K562 (cell line): ENCODE results near the gene UBE2M. TPM values are rescaled to one million over a fixed set of nuclear protein-coding genes. Genes with fewer than 3 reads are reported as not detected.
A peak's percentile ranks its signal among the peaks of the same experiment; 100 is the strongest.

Source experiments
- ATAC-seq: fragments of 200-7000 bp; cut with Tn5 transposase; 3 replicates; pipeline ENCODE4 v1.9.1; 2020; ENCODE audit warnings: moderate library complexity
- BruUV-seq: library from RNA; stranded (reverse); fragments of 400-500 nt; replicated peaks from 2 replicates; lab custom pipeline; 2021; lab: Mats Ljungman, UMichigan
- CTCF ChIA-PET: fragments of 300-600 bp; formaldehyde crosslinking; extraction: SDS; loops from one replicate; lab custom pipeline; 2021; ENCODE audit warnings: low intra/inter-chr PET ratio; lab: Yijun Ruan, JAX
- POLR2A ChIA-PET: fragments of 300-600, 350-650 bp; sonication (Branson Sonifier 250); formaldehyde crosslinking; extraction: SDS; loops from one replicate; lab custom pipeline; 2021; ENCODE audit warnings: antibody characterized with exemption, inconsistent platforms; lab: Yijun Ruan, JAX
- DNase-seq, 4 experiments: peaks; one replicate each; pipeline versions ENCODE4 v3.0.0 to v3.0.0-alpha.2; 2011 to 2018; ENCODE audit warnings: low spot score in 3 of 4, mixed read lengths in 3 of 4; ENCODE audit errors: extremely low read depth in 1 of 4
- FAIRE-seq: peaks from 2 replicates; lab custom pipeline; 2011; peaks lifted over from hg19 to GRCh38; lab: Jason Lieb, UNC
- H2AFZ ChIP-seq: 2 replicates; pipeline ENCODE4 v1.6.0; 2011; ENCODE audit warnings: low read depth, low read length, control low read depth, inconsistent platforms
- H3K27ac ChIP-seq: fragments of 200-600 bp; 3 replicates; pipeline ENCODE4 v1.8.0; 2011; ENCODE audit warnings: low read depth, mild to moderate bottlenecking, control low read depth, inconsistent platforms, low read length, moderate library complexity, mixed read lengths; ENCODE audit errors: extremely low read depth
- H3K27me3 ChIP-seq, 2 experiments: fragments of 300-600 bp in 1 of 2; 2 replicates in 1 of 2; 3 replicates in 1 of 2; pipeline versions ENCODE4 v1.6.0 to v1.8.0; 2011; ENCODE audit warnings: inconsistent platforms in 2 of 2, low read length in 2 of 2, mild to moderate bottlenecking in 1 of 2, mixed read lengths in 1 of 2, moderate library complexity in 1 of 2; ENCODE audit not compliant: control insufficient read depth in 2 of 2, insufficient read depth in 2 of 2
- H3K36me3 ChIP-seq: fragments of 300-600 bp; 3 replicates; pipeline ENCODE4 v1.8.0; 2011; ENCODE audit warnings: mild to moderate bottlenecking, low read length, inconsistent platforms; ENCODE audit not compliant: control insufficient read depth, insufficient read depth
- H3K4me1 ChIP-seq, 2 experiments: fragments of 200-600 bp in 1 of 2; replicated peaks in 1 of 2; 2 replicates in 1 of 2; 3 replicates in 1 of 2; pipeline versions ENCODE4 v1.5.1 to v1.8.0; 2011; ENCODE audit warnings: inconsistent platforms in 2 of 2, low read length in 2 of 2, mild to moderate bottlenecking in 1 of 2, mixed read lengths in 1 of 2, moderate library complexity in 1 of 2; ENCODE audit not compliant: control insufficient read depth in 2 of 2, insufficient read depth in 2 of 2
- H3K4me2 ChIP-seq: 2 replicates; pipeline ENCODE4 v1.6.1; 2011; ENCODE audit warnings: low read length, control low read depth, inconsistent platforms, mixed read lengths; ENCODE audit not compliant: insufficient read depth
- H3K4me3 ChIP-seq: fragments of 200-600 bp; sonication (generic), shearing (Covaris generic); 2 replicates; pipeline ENCODE4 v1.5.1; 2016; ENCODE audit warnings: control low read depth, inconsistent platforms
- H3K79me2 ChIP-seq: fragments of 200-600 bp; 3 replicates; pipeline ENCODE4 v1.8.0; 2011; ENCODE audit warnings: low read length, inconsistent platforms; ENCODE audit not compliant: control insufficient read depth, insufficient read depth
- H3K9ac ChIP-seq, 2 experiments: 2 replicates each; pipeline versions ENCODE4 v1.6.0 to v1.6.1; 2011; ENCODE audit warnings: low read depth in 2 of 2, low read length in 2 of 2, control low read depth in 1 of 2, inconsistent platforms in 1 of 2, mild to moderate bottlenecking in 1 of 2, mixed read lengths in 1 of 2; ENCODE audit not compliant: insufficient read depth in 1 of 2
- H3K9me1 ChIP-seq: one replicate; pipeline ENCODE4 v1.6.0; 2011; ENCODE audit warnings: inconsistent platforms, mild to moderate bottlenecking, low read length, moderate library complexity; ENCODE audit not compliant: control insufficient read depth, insufficient read depth
- H3K9me3 ChIP-seq: replicated peaks from 2 replicates; pipeline ENCODE4 v1.5.1; 2011; ENCODE audit warnings: low read depth, low read length, inconsistent platforms; ENCODE audit not compliant: control insufficient read depth, insufficient read depth
- H4K20me1 ChIP-seq: replicated peaks from 2 replicates; pipeline ENCODE4 v1.6.1; 2011; ENCODE audit warnings: low read length, inconsistent platforms, mixed read lengths; ENCODE audit not compliant: control insufficient read depth, insufficient read depth
- ARHGAP35 ChIP-seq: fragments of 450-650 bp; IDR thresholded peaks from 2 replicates; pipeline ENCODE4 v1.6.1; 2018; ENCODE audit not compliant: partially characterized antibody
- ATF1 ChIP-seq, 2 experiments: fragments of 450-650 bp in 1 of 2; IDR thresholded peaks; 2 replicates each; pipeline ENCODE4 v1.6.1; 2016; ENCODE audit warnings: missing compliant biosample characterization in 1 of 2, missing genetic modification characterization in 1 of 2
- BMI1 ChIP-seq: fragments of 150-350 bp; IDR thresholded peaks from 2 replicates; pipeline ENCODE4 v1.6.1; 2014; ENCODE audit warnings: low read length
- CREB1 ChIP-seq, 2 experiments: sonication (generic) in 1 of 2; formaldehyde crosslinking in 1 of 2; IDR thresholded peaks; 2 replicates each; pipeline versions ENCODE4 v1.6.1 to v1.8.0; 2012 to 2022; ENCODE audit warnings: inconsistent platforms in 1 of 2, mild to moderate bottlenecking in 1 of 2, missing genetic modification reagents in 1 of 2, moderate library complexity in 1 of 2
- CSDE1 ChIP-seq, 2 experiments: fragments of 450-650 bp; IDR thresholded peaks; 2 replicates each; pipeline ENCODE4 v1.6.1; 2016; ENCODE audit warnings: mild to moderate bottlenecking in 1 of 2
- MIER1 ChIP-seq: fragments of 450-650 bp; IDR thresholded peaks from 2 replicates; pipeline ENCODE4 v1.6.1; 2016; ENCODE audit warnings: antibody characterized with exemption, mild to moderate bottlenecking, low read depth
- MTF1 ChIP-seq: fragments of 250-450 bp; sonication (Bioruptor Pico); IDR thresholded peaks from 2 replicates; pipeline ENCODE4 v1.9.0; 2021; ENCODE audit warnings: moderate library complexity, mild to moderate bottlenecking, inconsistent platforms, borderline replicate concordance
- SIN3B ChIP-seq: fragments of 450-650 bp; IDR thresholded peaks from 2 replicates; pipeline ENCODE4 v1.6.1; 2017; ENCODE audit warnings: low read depth, mild to moderate bottlenecking, moderate library complexity
- TFAM ChIP-seq: fragments of 250-450 bp; sonication (Bioruptor Pico); conservative IDR thresholded peaks from 2 replicates; pipeline ENCODE4 v1.5.0; 2021; ENCODE audit warnings: mild to moderate bottlenecking, moderate library complexity
- ZBTB33 ChIP-seq: sonication (generic); formaldehyde crosslinking; IDR thresholded peaks from 2 replicates; pipeline ENCODE4 v1.8.1; 2023; ENCODE audit warnings: mild to moderate bottlenecking, missing genetic modification reagents
- ZNF217 ChIP-seq: sonication (generic); formaldehyde crosslinking; IDR thresholded peaks from 2 replicates; pipeline ENCODE4 v1.8.0; 2022; ENCODE audit warnings: mild to moderate bottlenecking, missing genetic modification reagents
- ZNF316 ChIP-seq: fragments of 450-650 bp; IDR thresholded peaks from 2 replicates; pipeline ENCODE4 v1.6.1; 2016
- WGBS: fragments of 100-300 bp; shearing (Covaris generic); methylation state at CpG from one replicate; pipeline ENCODE4 v1.1.6; 2016; ENCODE audit warnings: low coverage, mixed read lengths; ENCODE audit not compliant: insufficient coverage; ENCODE audit errors: missing lambda C conversion rate; 5-methylcytosine and 5-hydroxymethylcytosine counted together
- in situ Hi-C: fragments of 300-500 bp; cut with MboI; formaldehyde crosslinking; loops from 4 replicates; pipeline ENCODE4 v1.15.0; 2018; ENCODE audit warnings: inconsistent platforms, mixed read lengths
- intact Hi-C: fragments of 100-400 bp; cut with micrococcal nuclease; formaldehyde crosslinking; loops from 2 replicates; pipeline ENCODE4 v1.14.2; 2022
- polyA plus RNA-seq, 8 experiments: library from polyadenylated mRNA; depleted of rRNA in 4 of 8; stranded (reverse) in 5 of 8; unstranded in 3 of 8; fragments of >200 nt; fragmentation: Nextera tagmentation in 2 of 8; fragmentation: Illumina TruSeq in 1 of 8; extraction: Ambion mirVana in 2 of 8; extraction: Trizol in 1 of 8; gene quantifications; 2 replicates each; pipeline versions ENCODE4 v1.2.1 to v1.2.3, GENCODE V29; 2011 to 2014; ENCODE audit warnings: inconsistent platforms in 1 of 8, missing spikeins in 1 of 8
- total RNA-seq, 7 experiments: library from RNA; depleted of rRNA in 6 of 7; stranded (reverse); fragments of >200 nt in 6 of 7; fragmentation: Illumina TruSeq in 2 of 7; extraction: Trizol in 2 of 7; gene quantifications; 2 replicates each; pipeline versions ENCODE4 v1.2.1 to v1.2.3, GENCODE V29; 2011 to 2021; ENCODE audit warnings: low replicate concordance in 1 of 7
- TF ChIP-seq, protein P1 (sequence below): fragments of 450-650 bp; IDR thresholded peaks from 2 replicates; pipeline ENCODE4 v1.6.1; 2016; ENCODE audit warnings: borderline replicate concordance
- TF ChIP-seq, protein P2 (sequence below): fragments of 450-650 bp; formaldehyde crosslinking; IDR thresholded peaks from 2 replicates; pipeline ENCODE4 v1.4.0; 2022; ENCODE audit warnings: missing genetic modification characterization

Gene UBE2M
- total and polyA plus RNA-seq, 9 of the 15 experiments (the other 6 are each of a cell fraction or from before 2014, with no cell fraction given), result 0.92 to 163 (median 85.7) TPM

DNA sequence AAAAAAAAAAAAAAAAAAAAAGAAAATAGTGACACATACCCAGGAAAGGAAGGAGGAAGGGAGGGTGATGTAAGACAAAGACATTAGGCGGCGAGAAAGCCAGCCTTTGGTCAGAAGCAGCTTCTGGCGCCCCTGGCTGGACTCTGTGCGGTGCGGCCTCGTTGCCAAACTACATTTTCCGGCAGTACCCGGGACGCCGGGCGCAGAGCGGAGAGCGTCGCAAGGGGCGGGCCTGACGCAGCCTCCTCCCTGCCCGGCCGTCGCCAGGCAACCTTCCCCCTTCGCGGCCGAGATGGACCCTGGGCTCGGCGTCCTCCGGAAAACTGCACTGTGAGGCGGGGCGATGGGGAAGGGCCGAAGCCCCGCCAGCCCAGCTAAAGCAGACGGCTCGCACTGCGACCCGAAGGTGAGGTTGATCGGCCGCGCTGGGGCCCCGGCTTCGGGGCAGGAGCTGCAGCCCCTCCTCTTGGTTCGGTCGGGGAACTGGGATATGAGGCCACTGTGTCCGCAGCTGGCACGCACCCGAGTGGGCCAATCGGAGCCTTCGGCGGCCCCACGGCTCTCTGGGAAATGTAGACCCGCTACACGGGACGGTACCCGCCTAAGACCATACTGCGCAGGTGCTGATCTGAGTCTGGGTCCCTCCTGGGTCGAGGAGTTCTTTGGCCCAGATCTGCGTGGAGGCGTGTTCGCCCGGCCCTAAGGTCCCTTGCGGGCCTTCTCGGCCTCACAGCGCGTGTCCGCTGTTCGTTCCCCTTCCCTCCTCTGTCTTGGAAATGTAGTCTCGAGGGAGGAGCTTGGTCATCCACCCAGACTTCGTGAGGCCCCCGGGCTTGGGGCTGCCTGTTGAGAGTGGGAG is 17.0 kb upstream of the UBE2M start (continued):
- no peak for TF ChIP-seq MTF1
- peak; percentile 98 for TF ChIP-seq CREB1 (IDR thresholded peaks at IDR 0.05)
- TF ChIP-seq CREB1 (CRISPR knock-in tag; IDR thresholded peaks at IDR 0.05), result peak; percentile 98
- TF ChIP-seq TFAM, result no peak

DNA sequence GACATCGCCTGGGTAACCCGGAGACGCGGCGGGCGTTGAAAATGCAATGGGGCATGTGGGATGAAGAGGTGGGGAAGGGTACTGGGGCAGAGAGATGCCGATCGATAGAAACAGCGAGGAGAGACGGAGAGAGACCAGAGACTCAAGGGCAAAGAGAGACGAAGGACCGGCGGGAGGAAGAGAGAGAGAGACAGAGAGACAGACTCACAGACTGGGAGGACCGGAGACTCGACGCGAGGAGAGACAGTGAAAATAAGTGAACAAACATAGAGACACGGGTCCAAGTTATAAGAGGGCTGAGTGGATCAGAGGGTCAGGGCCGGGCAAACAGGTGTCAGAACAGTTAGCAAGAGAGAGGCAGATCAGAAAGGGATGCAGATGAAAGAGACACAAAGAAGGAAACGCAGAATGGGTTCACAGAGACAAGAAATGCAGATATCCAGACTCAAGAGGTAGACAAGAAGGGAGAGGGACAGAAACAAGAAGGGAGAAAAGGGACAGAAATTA is 15.3 kb upstream of the UBE2M start:
- FAIRE-seq (no peak), DNase-seq (no peak), ATAC-seq (no peak)
- BruUV-seq, result no TSS peak
- Histone ChIP-seq H3K4me3 (peak overlapping the region; percentile 71), H4K20me1 (no peaks in the 10 kb centered on the region), H3K4me1 (peaks cover 25 to 38% of the 10 kb centered on the region in 2 experiments; a peak in 4 of 5 replicates), H3K27me3 (no peaks in the 10 kb centered on the region), H3K9me3 (no peaks in the 10 kb centered on the region), H2AFZ (peak overlapping the region; percentile 99), H3K4me2 (peak overlapping the region; percentile 96), H3K9me1 (no peaks in the 10 kb centered on the region), H3K36me3 (peaks cover 44% of the 10 kb centered on the region; the same call in 2 of the 3 replicates), H3K79me2 (peaks cover 34% of the 10 kb centered on the region), H3K27ac (peak overlapping the region; percentile 99), H3K9ac (peak overlapping the region; percentile 80 to 97)
- CTCF ChIA-PET, result no interaction called here
- under 1% methylated on average over 20 of the region's 20 CpGs for WGBS
- intact Hi-C loops, result loop anchor here (2.0 kb wide), 1 partner anchor 53 kb away; no protein-coding TSS in a partner anchor
- POLR2A ChIA-PET, result no interaction called here
- in situ Hi-C loops, result no loop called here
- TF ChIP-seq ZNF217 (CRISPR knock-in tag) (no peak), CSDE1 (IDR thresholded peaks at IDR 0.05) (0 out of 4 replicates have a peak, but pooled peaks of 1 of the 2 experiments have one; percentile 65), MIER1 (peak; percentile 40; the same call in 1 of the 2 replicates), ZNF316 (0 out of 2 replicates have a peak, but pooled peaks have one; percentile 0), ZBTB33 (CRISPR knock-in tag) (peak; percentile 40; the same call in 1 of the 2 replicates), ARHGAP35 (peak; percentile 4), SIN3B (0 out of 2 replicates have a peak, but pooled peaks have one; percentile 0), ATF1 (CRISPR knock-in tag; IDR thresholded peaks at IDR 0.05) (no peak), ATF1 (tag; IDR thresholded peaks at IDR 0.05) (peak; percentile 91), BMI1 (peak; percentile 14; the same call in 1 of the 2 replicates)
- TF ChIP-seq, protein P1, sequence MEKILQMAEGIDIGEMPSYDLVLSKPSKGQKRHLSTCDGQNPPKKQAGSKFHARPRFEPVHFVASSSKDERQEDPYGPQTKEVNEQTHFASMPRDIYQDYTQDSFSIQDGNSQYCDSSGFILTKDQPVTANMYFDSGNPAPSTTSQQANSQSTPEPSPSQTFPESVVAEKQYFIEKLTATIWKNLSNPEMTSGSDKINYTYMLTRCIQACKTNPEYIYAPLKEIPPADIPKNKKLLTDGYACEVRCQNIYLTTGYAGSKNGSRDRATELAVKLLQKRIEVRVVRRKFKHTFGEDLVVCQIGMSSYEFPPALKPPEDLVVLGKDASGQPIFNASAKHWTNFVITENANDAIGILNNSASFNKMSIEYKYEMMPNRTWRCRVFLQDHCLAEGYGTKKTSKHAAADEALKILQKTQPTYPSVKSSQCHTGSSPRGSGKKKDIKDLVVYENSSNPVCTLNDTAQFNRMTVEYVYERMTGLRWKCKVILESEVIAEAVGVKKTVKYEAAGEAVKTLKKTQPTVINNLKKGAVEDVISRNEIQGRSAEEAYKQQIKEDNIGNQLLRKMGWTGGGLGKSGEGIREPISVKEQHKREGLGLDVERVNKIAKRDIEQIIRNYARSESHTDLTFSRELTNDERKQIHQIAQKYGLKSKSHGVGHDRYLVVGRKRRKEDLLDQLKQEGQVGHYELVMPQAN, result peak; percentile 99
- TF ChIP-seq, protein P2, sequence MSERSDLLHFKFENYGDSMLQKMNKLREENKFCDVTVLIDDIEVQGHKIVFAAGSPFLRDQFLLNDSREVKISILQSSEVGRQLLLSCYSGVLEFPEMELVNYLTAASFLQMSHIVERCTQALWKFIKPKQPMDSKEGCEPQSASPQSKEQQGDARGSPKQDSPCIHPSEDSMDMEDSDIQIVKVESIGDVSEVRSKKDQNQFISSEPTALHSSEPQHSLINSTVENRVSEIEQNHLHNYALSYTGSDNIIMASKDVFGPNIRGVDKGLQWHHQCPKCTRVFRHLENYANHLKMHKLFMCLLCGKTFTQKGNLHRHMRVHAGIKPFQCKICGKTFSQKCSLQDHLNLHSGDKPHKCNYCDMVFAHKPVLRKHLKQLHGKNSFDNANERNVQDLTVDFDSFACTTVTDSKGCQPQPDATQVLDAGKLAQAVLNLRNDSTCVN (CRISPR knock-in tag), result 0 out of 2 replicates have a peak, but pooled peaks have one; percentile 61
